ENCODE data around the gene C19orf12.

Gene C19orf12

DNA sequence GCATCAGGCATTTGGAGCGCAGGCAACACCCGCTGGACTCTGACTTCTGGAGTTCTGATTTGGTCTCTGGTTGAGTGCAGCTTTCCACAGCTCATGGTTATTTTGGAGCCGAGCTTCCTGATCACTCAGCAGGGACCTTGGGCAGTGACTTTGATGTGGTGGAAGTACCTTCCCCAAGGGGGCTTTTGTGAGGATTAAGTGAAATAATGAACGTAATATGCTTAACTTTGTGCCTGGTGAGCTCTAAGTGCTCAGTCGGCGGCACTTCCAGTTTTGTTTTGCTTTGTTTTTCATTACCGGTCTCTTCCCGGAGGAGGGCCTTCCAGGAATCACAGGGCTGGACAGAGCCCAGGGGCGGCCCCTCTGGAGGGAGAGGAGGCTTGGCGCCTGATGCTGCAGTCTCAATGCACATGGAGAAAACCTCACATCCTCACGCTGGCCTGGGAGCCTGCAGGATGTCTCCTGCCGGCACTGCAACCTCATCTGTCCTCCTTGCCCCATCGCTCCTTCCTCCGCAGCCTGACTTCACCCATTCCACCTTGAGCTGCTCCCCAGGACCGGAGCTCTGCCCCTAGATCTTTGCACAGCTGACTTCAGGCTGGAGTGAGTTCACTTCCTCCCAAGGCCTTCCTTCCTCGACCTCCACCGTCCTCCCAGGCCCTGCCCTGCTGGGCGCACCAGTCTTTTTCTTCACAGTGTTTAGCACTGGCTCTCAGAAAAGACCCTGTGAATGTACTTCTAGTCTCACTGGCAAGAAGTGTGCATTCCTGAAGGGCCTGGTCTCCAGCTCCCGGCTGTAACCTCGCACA is 48.3 kb downstream of the C19orf12 start:
- TF ChIP-seq, protein P1, sequence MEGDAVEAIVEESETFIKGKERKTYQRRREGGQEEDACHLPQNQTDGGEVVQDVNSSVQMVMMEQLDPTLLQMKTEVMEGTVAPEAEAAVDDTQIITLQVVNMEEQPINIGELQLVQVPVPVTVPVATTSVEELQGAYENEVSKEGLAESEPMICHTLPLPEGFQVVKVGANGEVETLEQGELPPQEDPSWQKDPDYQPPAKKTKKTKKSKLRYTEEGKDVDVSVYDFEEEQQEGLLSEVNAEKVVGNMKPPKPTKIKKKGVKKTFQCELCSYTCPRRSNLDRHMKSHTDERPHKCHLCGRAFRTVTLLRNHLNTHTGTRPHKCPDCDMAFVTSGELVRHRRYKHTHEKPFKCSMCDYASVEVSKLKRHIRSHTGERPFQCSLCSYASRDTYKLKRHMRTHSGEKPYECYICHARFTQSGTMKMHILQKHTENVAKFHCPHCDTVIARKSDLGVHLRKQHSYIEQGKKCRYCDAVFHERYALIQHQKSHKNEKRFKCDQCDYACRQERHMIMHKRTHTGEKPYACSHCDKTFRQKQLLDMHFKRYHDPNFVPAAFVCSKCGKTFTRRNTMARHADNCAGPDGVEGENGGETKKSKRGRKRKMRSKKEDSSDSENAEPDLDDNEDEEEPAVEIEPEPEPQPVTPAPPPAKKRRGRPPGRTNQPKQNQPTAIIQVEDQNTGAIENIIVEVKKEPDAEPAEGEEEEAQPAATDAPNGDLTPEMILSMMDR (IDR thresholded peaks at IDR 0.05), result no peak
- TF ChIP-seq ZFX (IDR thresholded peaks at IDR 0.05; ENCODE audit: borderline replicate concordance), result no peak
- H3K27ac ChIP-seq, result no peak overlapping the region

DNA sequence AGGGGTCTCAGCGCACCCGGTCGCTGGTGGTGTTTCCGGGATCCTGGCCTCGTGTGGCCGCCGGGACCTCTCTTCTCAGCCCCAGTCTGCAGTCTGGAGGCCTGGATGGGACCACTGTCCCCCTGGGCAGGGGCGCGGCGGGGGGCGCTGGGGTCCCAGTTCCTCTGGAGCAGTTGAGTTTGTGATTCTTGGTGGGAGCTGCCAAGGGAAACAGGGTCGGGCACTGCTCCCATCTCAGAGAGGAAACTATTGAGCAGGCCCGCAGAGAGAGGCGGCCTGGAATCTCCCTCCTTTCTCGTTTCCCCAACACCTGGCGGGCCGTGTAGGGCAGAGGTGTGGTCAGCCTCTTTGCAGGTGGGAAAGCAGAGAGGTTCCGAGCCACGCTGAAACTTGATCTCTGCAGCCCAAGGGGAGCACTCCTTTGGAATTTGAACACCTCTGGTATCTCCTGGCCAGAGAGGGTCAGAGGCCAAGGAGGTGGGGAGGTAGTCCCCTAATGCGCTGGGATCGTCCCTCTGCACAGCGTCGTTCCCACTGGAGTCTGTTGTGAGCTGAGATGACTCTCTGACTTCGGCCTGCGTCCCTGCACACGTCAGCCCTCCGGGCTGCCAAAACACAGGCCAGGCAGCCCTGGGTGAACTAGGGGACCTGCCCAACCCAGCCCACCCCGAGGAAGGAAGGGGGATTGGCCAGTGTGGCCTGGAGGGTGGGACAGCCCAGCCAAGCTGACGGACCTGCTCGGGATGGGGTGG is 49.1 kb downstream of the C19orf12 start:
- TF ChIP-seq, protein P1 (IDR thresholded peaks at IDR 0.05), result no peak
- no peak for TF ChIP-seq ZFX (IDR thresholded peaks at IDR 0.05; ENCODE audit: borderline replicate concordance)
- H3K27ac ChIP-seq, result no peak overlapping the region

DNA sequence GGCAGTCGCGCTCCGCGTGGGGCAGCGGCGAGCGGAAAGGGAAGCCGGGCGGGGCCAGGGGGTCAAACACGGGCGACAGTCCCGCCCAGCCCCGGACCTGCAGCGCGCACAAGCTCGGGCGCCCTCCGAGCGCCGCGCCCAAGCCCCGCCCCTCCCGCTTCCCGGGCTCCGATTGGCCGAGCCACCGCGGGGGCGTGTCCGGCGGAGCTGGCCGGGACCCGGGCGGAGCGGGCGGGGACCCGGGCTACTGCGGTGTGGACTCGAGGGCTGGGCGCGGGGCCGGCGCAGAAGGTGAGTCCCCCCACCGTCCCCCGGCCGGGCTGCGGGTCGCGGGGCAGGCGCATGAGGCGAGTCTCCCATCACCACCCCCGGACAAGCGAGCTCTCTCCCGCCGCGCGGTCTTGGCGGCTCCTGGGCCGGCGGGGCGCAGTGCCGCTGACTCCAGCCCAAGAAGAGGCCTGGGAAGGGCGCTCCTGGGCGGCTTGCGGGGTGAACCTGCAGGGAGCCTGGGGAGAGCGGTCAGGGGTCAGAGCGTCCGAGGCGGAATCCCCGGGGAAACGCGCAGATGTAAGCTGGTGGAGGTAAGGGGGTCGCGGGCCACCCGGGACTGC is 49.7 kb downstream of the C19orf12 start, which contains the start of gene PLEKHF1:
TSS of gene PLEKHF1 (plus strand) at position 247 of the 611 bp plus-strand sequence. CDS start 8,379 bp downstream, outside the sequence.
- TF ChIP-seq ZFX (IDR thresholded peaks at IDR 0.05; ENCODE audit: borderline replicate concordance), result no peak
- TF ChIP-seq, protein P1 (IDR thresholded peaks at IDR 0.05), result no peak
- no peak within 1 kb of the TSS for H3K27ac ChIP-seq

DNA sequence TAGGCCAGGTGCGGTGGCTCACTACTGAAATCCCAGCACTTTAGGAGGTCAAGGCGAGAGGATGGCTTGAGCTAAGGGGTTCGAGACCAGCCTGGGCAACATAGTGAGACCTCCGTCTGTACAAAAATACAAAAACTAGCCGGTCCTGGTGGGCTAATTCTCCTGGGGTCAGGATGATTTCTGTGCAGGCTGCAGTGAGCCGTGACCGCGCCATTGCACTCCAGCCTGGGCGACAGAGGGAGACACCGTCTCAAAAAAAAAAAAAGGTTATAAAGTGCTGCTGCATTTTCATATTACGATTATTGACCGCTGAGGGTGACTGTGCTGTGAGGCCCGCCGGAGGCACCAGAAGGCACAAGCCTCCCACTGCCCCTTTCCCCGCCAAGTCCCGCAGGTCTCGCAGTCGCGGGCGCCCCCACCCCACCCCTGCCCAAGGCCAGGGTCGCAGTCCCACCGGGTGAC is 50.3 kb downstream of the C19orf12 start:
- TF ChIP-seq, protein P1 (IDR thresholded peaks at IDR 0.05), result peak; percentile 17
- TF ChIP-seq ZFX (IDR thresholded peaks at IDR 0.05; ENCODE audit: borderline replicate concordance), result no peak
- H3K27ac ChIP-seq, result no peak overlapping the region

DNA sequence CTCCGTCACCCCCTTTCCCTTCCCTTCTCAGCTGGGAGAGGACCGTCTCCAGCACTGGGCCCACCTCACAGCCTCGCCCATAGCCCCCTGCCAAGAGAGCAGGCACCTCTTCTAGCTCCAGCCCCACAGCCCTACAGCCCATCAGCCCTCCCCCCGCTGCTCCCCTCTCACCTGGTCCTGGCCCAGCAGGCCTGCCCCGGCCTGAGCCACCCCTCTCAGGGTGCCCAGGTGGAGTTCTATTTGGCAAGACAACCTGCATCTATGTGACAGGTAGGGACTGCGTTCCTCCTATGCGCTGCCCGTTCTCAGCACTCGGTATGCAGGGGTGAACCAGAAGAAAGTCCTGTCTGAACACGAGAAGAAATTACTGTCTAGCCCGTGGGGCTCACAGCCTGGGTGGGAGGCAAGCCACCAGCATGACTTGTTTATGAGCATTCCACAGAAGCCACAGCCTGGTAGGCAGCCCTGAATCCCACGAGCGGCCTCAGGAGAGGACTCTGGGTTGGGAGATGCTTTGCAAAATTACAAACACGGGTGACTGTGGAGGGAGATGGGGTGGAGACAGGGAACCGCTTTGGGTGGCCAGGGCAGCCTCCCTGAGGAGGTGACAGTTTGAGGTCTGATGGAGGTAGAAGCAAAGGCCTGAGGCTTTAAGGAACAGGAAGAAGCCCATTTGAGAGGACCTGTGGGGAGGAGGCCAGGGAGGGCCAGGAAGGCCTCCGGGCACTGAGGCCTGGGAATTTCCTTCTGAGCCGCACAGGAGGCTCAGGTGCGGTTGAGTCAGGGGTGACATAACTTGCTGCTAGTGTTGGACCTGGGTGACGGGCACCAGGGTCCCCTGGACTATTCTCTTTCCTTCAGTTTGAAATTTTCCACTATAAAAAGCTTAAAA is 51.0 kb downstream of the C19orf12 start:
- TF ChIP-seq ZFX (IDR thresholded peaks at IDR 0.05; ENCODE audit: borderline replicate concordance), result no peak
- TF ChIP-seq, protein P1 (IDR thresholded peaks at IDR 0.05), result no peak

DNA sequence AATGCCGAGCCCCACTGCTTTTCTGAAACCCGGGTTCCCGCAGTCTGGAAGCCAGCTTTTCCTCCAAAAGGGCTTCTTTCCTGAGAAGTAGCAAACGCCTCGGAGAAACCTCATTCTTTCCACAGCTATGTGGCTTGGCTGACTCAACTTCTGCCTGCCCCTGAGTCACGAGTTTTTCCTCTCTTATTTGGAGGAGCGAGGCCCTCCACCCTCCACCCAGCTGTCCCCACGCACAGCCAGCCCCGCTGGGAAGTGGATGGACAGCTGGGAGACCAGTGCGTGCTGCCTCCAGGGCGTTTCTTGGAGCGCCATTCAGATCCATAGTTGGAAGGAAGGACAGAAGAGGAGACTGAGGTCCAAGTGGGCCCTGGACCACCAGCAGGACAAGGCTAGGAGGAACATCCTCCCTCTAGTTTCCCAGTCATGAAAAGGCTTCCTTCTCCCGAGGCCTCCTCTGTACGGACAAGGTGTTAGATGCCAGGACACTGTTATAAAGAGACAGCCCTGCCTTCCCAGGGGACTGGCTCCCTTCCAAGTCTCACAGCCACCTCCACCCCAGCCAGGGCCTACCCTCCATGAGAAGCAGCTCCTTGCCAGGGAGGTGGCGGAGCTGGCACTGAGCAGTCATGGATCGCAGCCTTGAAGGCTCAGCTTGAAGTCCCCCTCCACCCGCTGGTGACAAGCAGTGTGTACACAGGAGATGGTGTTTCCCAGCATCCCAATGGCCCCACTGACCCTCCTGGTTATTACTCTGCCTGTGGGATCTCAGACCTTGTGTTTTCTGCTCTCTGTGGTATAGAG is 52.3 kb downstream of the C19orf12 start:
- TF ChIP-seq ZFX (IDR thresholded peaks at IDR 0.05; ENCODE audit: borderline replicate concordance), result no peak
- TF ChIP-seq, protein P1 (IDR thresholded peaks at IDR 0.05), result no peak
- no peak overlapping the region for H3K27ac ChIP-seq

More for the DNA sequence above, 51.0 kb downstream of the C19orf12 start:
- no peak overlapping the region for H3K27ac ChIP-seq

All from 22Rv1 (cell line).